ENCODE results near the gene CFB. TPM values are rescaled to one million over a fixed set of nuclear protein-coding genes. Genes with fewer than 3 reads are reported as not detected.
"Not testable (repeated sequence)": the region's sequence is repeated elsewhere in the genome, so short reads cannot be mapped to it uniquely, and the experiment has no call there.

CFB gene
- polyA plus RNA-seq, 1 donor from 2014 or later: not detected

DNA sequence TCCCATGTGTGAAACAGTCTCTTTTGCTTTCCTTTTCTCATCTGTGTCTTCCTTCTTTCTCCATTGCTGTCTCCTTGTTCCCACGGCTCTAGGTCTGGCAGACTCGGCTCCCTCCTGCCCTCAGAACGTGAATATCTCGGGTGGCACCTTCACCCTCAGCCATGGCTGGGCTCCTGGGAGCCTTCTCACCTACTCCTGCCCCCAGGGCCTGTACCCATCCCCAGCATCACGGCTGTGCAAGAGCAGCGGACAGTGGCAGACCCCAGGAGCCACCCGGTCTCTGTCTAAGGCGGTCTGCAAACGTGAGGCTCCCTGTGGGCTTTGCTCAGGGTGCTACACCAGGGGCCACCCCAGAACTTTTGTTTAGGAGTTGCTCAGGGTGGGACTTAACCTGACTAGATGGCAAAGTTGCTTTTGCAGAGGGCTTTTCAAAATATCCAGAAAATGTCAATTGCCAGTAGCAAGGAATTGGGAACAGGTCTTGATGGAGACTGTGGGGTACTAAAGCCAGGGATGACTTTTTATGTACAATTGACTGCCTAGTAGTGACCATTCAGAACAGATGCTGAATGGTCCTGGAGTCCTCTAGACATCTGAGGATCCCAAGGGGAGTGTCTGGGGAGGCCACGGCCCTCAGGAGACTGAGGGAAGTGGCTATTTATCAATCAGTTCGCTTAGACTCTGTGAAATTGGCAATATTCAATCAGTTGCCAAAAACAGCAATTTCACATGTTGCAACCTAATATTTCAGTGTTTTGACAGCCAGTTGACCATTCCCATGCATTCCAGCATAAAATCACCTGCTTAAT is 17.8 kb upstream of the CFB start:
- Mint-ChIP-seq H3K27me3 (peaks cover 2% of the 10 kb centered on the region), H3K9me3 (peaks cover 0 to 1% (median 0%) of the 10 kb centered on the region in 3 donors), H3K4me3 (no peak overlapping the region), H3K36me3 (no peaks in the 10 kb centered on the region), H3K27ac (no peak overlapping the region), H3K4me1 (peaks cover 0 to under 1% (median 0%) of the 10 kb centered on the region in 3 donors)

GRCh38 chr6:31928672-31928939 is 17.3 kb upstream of the CFB start:
- no peaks in the 10 kb centered on the region for H3K4me1 Mint-ChIP-seq
- H3K27me3 Mint-ChIP-seq: peaks cover 2% of the 10 kb centered on the region
- H3K27ac Mint-ChIP-seq: no peak overlapping the region
- no peaks in the 10 kb centered on the region for H3K36me3 Mint-ChIP-seq
- peaks cover 0 to 1% (median 0%) of the 10 kb centered on the region in 3 donors for H3K9me3 Mint-ChIP-seq
- no peak overlapping the region for H3K4me3 Mint-ChIP-seq

GRCh38 chr6:31930962-31931361 is 14.9 kb upstream of the CFB start:
- Mint-ChIP-seq H3K36me3 (no peaks in the 10 kb centered on the region), H3K4me3 (no peak overlapping the region), H3K27me3 (peaks cover 6% of the 10 kb centered on the region), H3K4me1 (no peaks in the 10 kb centered on the region), H3K9me3 (peaks cover 0 to 1% (median 0%) of the 10 kb centered on the region in 3 donors), H3K27ac (no peak overlapping the region)

- H3K9me3 Mint-ChIP-seq, H3K36me3 Mint-ChIP-seq, H3K4me3 Mint-ChIP-seq, H3K27me3 Mint-ChIP-seq, H3K27ac Mint-ChIP-seq, H3K4me1 Mint-ChIP-seq: not testable (repeated sequence)
Observed at GRCh38 chr6:31932137-31932536, 13.8 kb upstream of the CFB start.

GRCh38 chr6:31933537-31933936 is 12.4 kb upstream of the CFB start:
- Mint-ChIP-seq H3K4me3 (no peak overlapping the region), H3K27ac (no peak overlapping the region), H3K36me3 (no peaks in the 10 kb centered on the region), H3K27me3 (peaks cover 4% of the 10 kb centered on the region), H3K9me3 (no peaks in the 10 kb centered on the region), H3K4me1 (no peaks in the 10 kb centered on the region)

- Mint-ChIP-seq H3K27ac (no peak overlapping the region), H3K27me3 (peaks cover 4% of the 10 kb centered on the region), H3K4me1 (no peaks in the 10 kb centered on the region), H3K4me3 (no peak overlapping the region), H3K36me3 (no peaks in the 10 kb centered on the region), H3K9me3 (no peaks in the 10 kb centered on the region)
Observed at GRCh38 chr6:31935021-31935420, 10.9 kb upstream of the CFB start.

- no peaks in the 10 kb centered on the region for H3K4me1 Mint-ChIP-seq
- H3K27me3 Mint-ChIP-seq: peaks cover 4% of the 10 kb centered on the region
- H3K36me3 Mint-ChIP-seq: no peaks in the 10 kb centered on the region
- H3K27ac Mint-ChIP-seq: no peak overlapping the region
- no peak overlapping the region for H3K4me3 Mint-ChIP-seq
- no peaks in the 10 kb centered on the region for H3K9me3 Mint-ChIP-seq
Observed at GRCh38 chr6:31935823-31936222, 10.1 kb upstream of the CFB start.

DNA sequence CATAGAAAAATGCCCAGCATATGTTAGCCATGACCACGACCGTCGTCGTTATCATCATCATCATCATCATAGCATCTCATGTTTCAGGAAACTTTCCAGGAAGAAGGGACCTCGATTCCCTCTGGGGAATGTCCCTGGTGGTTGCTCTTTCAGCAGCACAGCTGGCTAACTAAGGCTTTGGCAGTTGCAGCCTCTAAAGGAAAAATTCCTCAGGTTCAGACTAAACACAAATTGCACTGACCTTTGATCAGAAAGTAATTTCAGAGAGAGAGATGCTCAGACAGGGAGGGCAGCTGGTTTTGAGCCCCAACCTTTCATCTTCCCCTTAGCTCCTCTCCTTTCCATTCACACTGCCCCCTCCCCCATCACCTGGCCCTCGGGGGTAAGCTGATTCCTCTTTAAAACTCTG is 5.6 kb upstream of the CFB start:
- no peaks in the 10 kb centered on the region for H3K36me3 Mint-ChIP-seq
- H3K27me3 Mint-ChIP-seq: peaks cover 23% of the 10 kb centered on the region
- H3K27ac Mint-ChIP-seq: no peak overlapping the region
- no peak overlapping the region for H3K4me3 Mint-ChIP-seq
- no peaks in the 10 kb centered on the region for H3K4me1 Mint-ChIP-seq
- no peaks in the 10 kb centered on the region for H3K9me3 Mint-ChIP-seq

DNA sequence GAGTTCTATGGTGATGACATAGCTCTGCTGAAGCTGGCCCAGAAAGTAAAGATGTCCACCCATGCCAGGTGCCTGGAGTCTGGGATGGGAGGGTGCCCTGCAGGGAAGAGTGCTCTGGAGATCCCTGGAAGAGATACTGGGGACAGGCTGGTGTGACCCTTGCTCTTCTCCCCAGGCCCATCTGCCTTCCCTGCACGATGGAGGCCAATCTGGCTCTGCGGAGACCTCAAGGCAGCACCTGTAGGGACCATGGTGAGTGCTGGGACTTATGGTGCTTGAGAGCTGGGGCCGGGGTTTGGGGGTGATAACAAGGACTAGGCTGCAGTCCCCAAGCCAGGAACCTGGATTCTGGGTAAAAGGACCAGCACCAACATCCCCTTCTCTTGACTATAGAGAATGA is 2.2 kb upstream of the CFB start:
- H3K4me1 Mint-ChIP-seq: no peaks in the 10 kb centered on the region
- no peak overlapping the region for H3K27ac Mint-ChIP-seq
- no peaks in the 10 kb centered on the region for H3K9me3 Mint-ChIP-seq
- no peaks in the 10 kb centered on the region for H3K36me3 Mint-ChIP-seq
- no peak overlapping the region for H3K4me3 Mint-ChIP-seq
- H3K27me3 Mint-ChIP-seq: peaks cover 26% of the 10 kb centered on the region

GRCh38 chr6:31945154-31945506 is 765 bp upstream of the CFB start:
- no peaks in the 10 kb centered on the region for H3K4me1 Mint-ChIP-seq
- peak overlapping the region in 1 of 3 donors; percentile 5 for H3K27ac Mint-ChIP-seq
- no peak overlapping the region for H3K4me3 Mint-ChIP-seq
- peaks cover 26% of the 10 kb centered on the region for H3K27me3 Mint-ChIP-seq
- H3K9me3 Mint-ChIP-seq: no peaks in the 10 kb centered on the region
- H3K36me3 Mint-ChIP-seq: no peaks in the 10 kb centered on the region

- Mint-ChIP-seq H3K4me1 (no peaks in the 10 kb centered on the region), H3K9me3 (no peaks in the 10 kb centered on the region), H3K27ac (no peak overlapping the region), H3K4me3 (no peak overlapping the region), H3K36me3 (no peaks in the 10 kb centered on the region), H3K27me3 (peaks cover 26% of the 10 kb centered on the region)
Observed at GRCh38 chr6:31946370-31946885, 533 bp downstream of the CFB start.

DNA sequence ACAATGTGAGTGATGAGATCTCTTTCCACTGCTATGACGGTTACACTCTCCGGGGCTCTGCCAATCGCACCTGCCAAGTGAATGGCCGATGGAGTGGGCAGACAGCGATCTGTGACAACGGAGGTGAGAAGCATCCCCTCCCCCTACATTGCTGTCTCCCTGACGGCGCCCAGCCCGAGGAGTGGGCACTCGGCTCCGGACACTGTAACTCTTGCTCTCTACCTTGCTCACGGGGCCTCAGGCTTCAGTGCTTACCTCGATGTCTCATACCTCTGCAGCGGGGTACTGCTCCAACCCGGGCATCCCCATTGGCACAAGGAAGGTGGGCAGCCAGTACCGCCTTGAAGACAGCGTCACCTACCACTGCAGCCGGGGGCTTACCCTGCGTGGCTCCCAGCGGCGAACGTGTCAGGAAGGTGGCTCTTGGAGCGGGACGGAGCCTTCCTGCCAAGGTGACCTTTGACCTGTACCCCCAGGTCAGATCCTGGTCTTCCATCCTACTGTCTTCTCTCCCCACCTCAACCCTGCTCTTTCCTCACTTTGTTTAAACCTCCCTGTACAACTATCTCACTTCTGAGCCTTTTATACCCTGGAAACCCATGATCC is 1.3 kb downstream of the CFB start:
- H3K27ac Mint-ChIP-seq: no peak overlapping the region
- no peaks in the 10 kb centered on the region for H3K36me3 Mint-ChIP-seq

GRCh38 chr6:31947864-31948263 is 2.0 kb downstream of the CFB start:
- no peaks in the 10 kb centered on the region for H3K36me3 Mint-ChIP-seq
- peaks cover 17% of the 10 kb centered on the region for H3K27me3 Mint-ChIP-seq
- no peaks in the 10 kb centered on the region for H3K4me1 Mint-ChIP-seq
- H3K27ac Mint-ChIP-seq: no peak overlapping the region
- no peak overlapping the region for H3K4me3 Mint-ChIP-seq
- H3K9me3 Mint-ChIP-seq: no peaks in the 10 kb centered on the region

More for the DNA sequence above, 1.3 kb downstream of the CFB start:
- Mint-ChIP-seq H3K4me1 (no peaks in the 10 kb centered on the region), H3K27me3 (peaks cover 24% of the 10 kb centered on the region), H3K9me3 (no peaks in the 10 kb centered on the region), H3K4me3 (no peak overlapping the region)

- Mint-ChIP-seq H3K27me3 (peaks cover 17% of the 10 kb centered on the region), H3K9me3 (no peaks in the 10 kb centered on the region), H3K4me3 (no peak overlapping the region), H3K36me3 (no peaks in the 10 kb centered on the region), H3K4me1 (no peaks in the 10 kb centered on the region), H3K27ac (no peak overlapping the region)
Observed at GRCh38 chr6:31948306-31948705, 2.4 kb downstream of the CFB start.

GRCh38 chr6:31948753-31949413 is 3.0 kb downstream of the CFB start:
- Mint-ChIP-seq H3K27me3 (peaks cover 15% of the 10 kb centered on the region), H3K4me1 (no peaks in the 10 kb centered on the region), H3K9me3 (no peaks in the 10 kb centered on the region), H3K4me3 (no peak overlapping the region), H3K36me3 (no peaks in the 10 kb centered on the region), H3K27ac (peak overlapping the region in 2 of 3 donors; percentile 14 to 75)
